Astrocyte (in vitro differentiated cells and primary cell): ENCODE data around the gene CYLD.

Experiments
- CTCF ChIP-seq: IDR thresholded peaks from 2 replicates; pipeline ENCODE4 v1.5.1; 2011; ENCODE audit warnings: low read depth, mild to moderate bottlenecking, inconsistent platforms, low read length, moderate library complexity; ENCODE audit not compliant: insufficient read depth
- EZH2 ChIP-seq: IDR thresholded peaks from 2 replicates; pipeline ENCODE4 v1.6.1; 2012; ENCODE audit warnings: mild to moderate bottlenecking, low read length, inconsistent platforms; ENCODE audit not compliant: insufficient read depth

- no peak for TF ChIP-seq CTCF
- TF ChIP-seq EZH2 = no peak
Observed at GRCh38 chr16:50810241-50810965, 68.5 kb downstream of the CYLD start.
